Measurements from ENCODE around the gene FPGS. TPM values are rescaled to one million over a fixed set of nuclear protein-coding genes. Genes with fewer than 3 reads are reported as not detected.

FPGS gene
- polyA plus RNA-seq, 1 donor (not counting 4 experiments of a cell fraction or from before 2014, with no cell fraction given), result 38.2 TPM

GRCh38 chr9:127796852-127797370, 5.8 kb upstream of the FPGS start:
- Histone ChIP-seq H3K9ac (ENCODE audit: control insufficient read depth, extremely low read depth, insufficient read depth, low read length) (no peak overlapping the region), H3K27me3 (ENCODE audit: control insufficient read depth, extremely low read depth, insufficient read depth, low read length) (no peaks in the 10 kb centered on the region), H3K36me3 (ENCODE audit: control insufficient read depth in 2 of 2, extremely low read depth in 1 of 2, insufficient read depth in 2 of 2, low read length in 2 of 2) (peaks cover 8 to 10% of the 10 kb centered on the region in 2 experiments), H3K9me3 (ENCODE audit: control insufficient read depth, low read depth, low read length) (no peaks in the 10 kb centered on the region), H3K9me1 (ENCODE audit: control insufficient read depth, extremely low read depth, insufficient read depth, low read length) (no peaks in the 10 kb centered on the region), H3K4me3 (ENCODE audit: control insufficient read depth in 2 of 3, extremely low read depth in 1 of 3, insufficient read depth in 2 of 3, low read depth in 1 of 3, low read length in 3 of 3) (no peak overlapping the region), H2AFZ (ENCODE audit: control insufficient read depth, low read length) (no peak overlapping the region), H4K20me1 (ENCODE audit: control insufficient read depth, extremely low read depth, insufficient read depth, low read length) (no peaks in the 10 kb centered on the region), H3K27ac (ENCODE audit: control insufficient read depth, insufficient read depth, low read length) (no peak overlapping the region), H3K4me2 (ENCODE audit: control insufficient read depth, extremely low read depth, insufficient read depth, low read depth, low read length) (no peak overlapping the region), H3K4me1 (ENCODE audit: control insufficient read depth, extremely low read depth, insufficient read depth, low read length) (peaks cover 9% of the 10 kb centered on the region), H3K79me2 (ENCODE audit: control insufficient read depth, insufficient read depth, low read length) (no peaks in the 10 kb centered on the region)
- no peak for FAIRE-seq
- dilution Hi-C loops (cut with MboI; ENCODE audit: extremely low pct_ligation_motif_present, low sequenced_read_pairs), result no loop called here
- DNase-seq (ENCODE audit: low read depth, low spot score), result no peak
- TF ChIP-seq EZH2 (IDR thresholded peaks at IDR 0.05; ENCODE audit: low read length), result no peak
- TF ChIP-seq CTCF (optimal IDR thresholded peaks at IDR 0.05 in 1 of 3, IDR thresholded peaks at IDR 0.05 in 1 of 3, conservative IDR thresholded peaks at IDR 0.05 in 1 of 3; ENCODE audit: extremely low read depth in 1 of 3, insufficient read depth in 2 of 3, low read length in 3 of 3), result no peak

DNA sequence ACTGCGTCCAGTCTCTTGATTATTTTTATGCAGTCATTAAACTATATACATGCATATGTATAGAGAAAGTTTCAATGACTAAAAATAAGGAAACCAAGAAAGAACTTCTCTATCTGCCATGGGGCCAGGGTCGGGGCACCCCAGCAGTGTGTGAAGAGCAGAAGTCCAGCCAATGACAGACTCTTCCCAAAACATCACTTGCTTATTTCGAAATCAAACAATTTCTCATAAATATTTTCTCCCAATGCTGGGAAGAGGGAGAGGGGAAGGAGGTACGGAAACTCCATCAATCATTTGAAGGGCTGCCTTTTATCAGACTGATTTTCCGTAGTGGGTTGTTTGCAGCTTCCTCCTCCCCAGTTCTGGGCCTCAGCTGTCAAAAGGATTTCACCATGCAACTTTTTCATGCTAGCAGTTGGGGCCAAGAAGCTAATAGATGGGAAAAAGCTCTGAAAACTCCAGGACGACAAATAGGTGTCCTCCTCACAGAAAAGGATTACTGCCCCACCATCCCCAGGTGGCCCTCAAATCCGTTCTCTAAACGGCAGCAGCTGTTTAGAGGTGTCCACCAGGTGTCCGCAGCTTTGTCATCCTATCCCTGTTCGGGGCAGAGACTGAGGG, 617 bp upstream of the FPGS start:
- H3K4me3 ChIP-seq (ENCODE audit: control insufficient read depth in 2 of 3, extremely low read depth in 1 of 3, insufficient read depth in 2 of 3, low read depth in 1 of 3, low read length in 3 of 3), result peak overlapping the region; percentile 6 to 57 (median 37)
- peak overlapping the region; percentile 43 for H2AFZ ChIP-seq (ENCODE audit: control insufficient read depth, low read length)
- peaks cover 12 to 16% of the 10 kb centered on the region in 2 experiments for H3K36me3 ChIP-seq (ENCODE audit: control insufficient read depth in 2 of 2, extremely low read depth in 1 of 2, insufficient read depth in 2 of 2, low read length in 2 of 2)
- H3K4me2 ChIP-seq (ENCODE audit: control insufficient read depth, extremely low read depth, insufficient read depth, low read depth, low read length), result peak overlapping the region; percentile 62
- peaks cover 17% of the 10 kb centered on the region for H3K79me2 ChIP-seq (ENCODE audit: control insufficient read depth, insufficient read depth, low read length)
- peak overlapping the region; percentile 64 for H3K9ac ChIP-seq (ENCODE audit: control insufficient read depth, extremely low read depth, insufficient read depth, low read length)
- no peak for DNase-seq (ENCODE audit: low read depth, low spot score)
- H3K27me3 ChIP-seq (ENCODE audit: control insufficient read depth, extremely low read depth, insufficient read depth, low read length), result no peaks in the 10 kb centered on the region
- H3K27ac ChIP-seq (ENCODE audit: control insufficient read depth, insufficient read depth, low read length), result peak overlapping the region; percentile 79
- H3K9me1 ChIP-seq (ENCODE audit: control insufficient read depth, extremely low read depth, insufficient read depth, low read length), result no peaks in the 10 kb centered on the region
- H4K20me1 ChIP-seq (ENCODE audit: control insufficient read depth, extremely low read depth, insufficient read depth, low read length), result no peaks in the 10 kb centered on the region
- TF ChIP-seq EZH2 (IDR thresholded peaks at IDR 0.05; ENCODE audit: low read length), result no peak
- peak in 1 of 3 experiments; percentile 12 for TF ChIP-seq CTCF (optimal IDR thresholded peaks at IDR 0.05 in 1 of 3, IDR thresholded peaks at IDR 0.05 in 1 of 3, conservative IDR thresholded peaks at IDR 0.05 in 1 of 3; ENCODE audit: extremely low read depth in 1 of 3, insufficient read depth in 2 of 3, low read length in 3 of 3)
- H3K9me3 ChIP-seq (ENCODE audit: control insufficient read depth, low read depth, low read length), result no peaks in the 10 kb centered on the region
- dilution Hi-C loops (cut with MboI; ENCODE audit: extremely low pct_ligation_motif_present, low sequenced_read_pairs), result no loop called here
- H3K4me1 ChIP-seq (ENCODE audit: control insufficient read depth, extremely low read depth, insufficient read depth, low read length), result peaks cover 24% of the 10 kb centered on the region
- no peak for FAIRE-seq
